Measurements from ENCODE around the gene RNASE12.
"Not testable (repeated sequence)": the region's sequence is repeated elsewhere in the genome, so short reads cannot be mapped to it uniquely, and the experiment has no call there.

RNASE12 gene

DNA sequence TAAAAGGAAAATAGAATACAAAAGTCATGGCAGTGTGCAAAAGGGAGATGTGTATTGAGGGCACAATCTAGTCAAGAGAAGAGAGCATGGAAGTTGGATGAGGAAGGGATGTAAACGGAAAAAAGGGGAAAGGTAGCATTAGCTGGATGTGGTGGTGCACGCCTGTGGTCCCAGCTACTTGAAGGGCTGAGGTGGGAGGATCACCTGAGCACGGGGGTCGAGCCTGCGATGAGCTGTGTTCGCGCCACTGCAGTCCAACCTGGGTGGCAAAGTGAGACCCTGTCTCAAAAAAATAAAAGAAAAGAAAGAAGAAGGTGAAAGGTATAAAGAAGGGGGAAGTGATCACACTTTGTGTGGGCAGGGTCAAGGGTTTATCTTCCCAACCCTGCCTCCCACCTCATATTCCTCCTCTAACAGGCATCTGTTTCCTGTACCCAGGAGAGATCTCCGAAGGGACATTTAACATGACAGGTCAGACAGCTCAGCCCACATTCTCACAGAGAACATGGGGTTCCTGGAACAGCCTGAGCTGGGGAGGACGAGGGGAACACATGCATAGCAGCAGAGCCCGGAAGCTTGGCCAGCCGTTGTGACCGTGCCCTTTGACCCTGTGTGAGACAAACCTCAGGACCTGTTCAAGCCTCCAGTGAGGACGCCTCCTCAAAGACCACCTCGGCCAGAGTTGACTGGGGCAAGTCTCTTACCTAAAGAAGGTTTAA lies 12.2 kb downstream of the RNASE12 start:
- Histone ChIP-seq H3K36me3 (ENCODE audit: insufficient read depth, low read length) (no peaks in the 10 kb centered on the region), H3K79me2 (ENCODE audit: control insufficient read depth, insufficient read depth, low read length, unreplicated experiment) (no peaks in the 10 kb centered on the region), H2AFZ (ENCODE audit: low read length, unreplicated experiment) (no peak overlapping the region), H3K4me1 (ENCODE audit: control insufficient read depth, insufficient read depth, low read length, unreplicated experiment) (no peaks in the 10 kb centered on the region), H3K27ac (ENCODE audit: low read depth, low read length) (no peak overlapping the region), H3K4me3 (ENCODE audit: low read depth, low read length) (no peak overlapping the region), H3K27me3 (ENCODE audit: insufficient read depth, low read length) (peaks cover 25% of the 10 kb centered on the region)

DNA sequence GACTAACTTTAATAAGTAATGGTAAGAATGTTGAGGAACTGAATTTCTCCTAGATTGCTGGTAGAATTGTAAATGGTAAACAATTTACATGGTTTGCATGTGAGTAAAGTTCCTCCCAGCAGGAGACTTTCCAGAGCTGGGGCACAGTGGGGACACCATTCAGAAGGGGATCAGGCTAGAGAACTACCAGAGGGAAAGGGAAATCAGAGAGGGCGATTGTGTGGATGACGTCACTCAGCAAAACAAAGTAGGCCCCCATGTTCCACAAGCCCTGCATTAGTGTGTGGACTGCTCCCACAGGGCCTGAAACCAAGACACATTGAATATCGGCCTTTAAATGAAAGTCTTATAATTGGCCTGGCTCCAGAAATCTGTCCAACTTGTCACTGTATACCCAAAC lies 12.9 kb downstream of the RNASE12 start:
- no peak overlapping the region for H3K27ac ChIP-seq (ENCODE audit: low read depth, low read length)
- H3K4me1 ChIP-seq (ENCODE audit: control insufficient read depth, insufficient read depth, low read length, unreplicated experiment): no peaks in the 10 kb centered on the region
- H3K36me3 ChIP-seq (ENCODE audit: insufficient read depth, low read length): no peaks in the 10 kb centered on the region
- H3K27me3 ChIP-seq (ENCODE audit: insufficient read depth, low read length): peaks cover 24% of the 10 kb centered on the region
- no peaks in the 10 kb centered on the region for H3K79me2 ChIP-seq (ENCODE audit: control insufficient read depth, insufficient read depth, low read length, unreplicated experiment)
- no peak overlapping the region for H3K4me3 ChIP-seq (ENCODE audit: low read depth, low read length)
- no peak overlapping the region for H2AFZ ChIP-seq (ENCODE audit: low read length, unreplicated experiment)

DNA sequence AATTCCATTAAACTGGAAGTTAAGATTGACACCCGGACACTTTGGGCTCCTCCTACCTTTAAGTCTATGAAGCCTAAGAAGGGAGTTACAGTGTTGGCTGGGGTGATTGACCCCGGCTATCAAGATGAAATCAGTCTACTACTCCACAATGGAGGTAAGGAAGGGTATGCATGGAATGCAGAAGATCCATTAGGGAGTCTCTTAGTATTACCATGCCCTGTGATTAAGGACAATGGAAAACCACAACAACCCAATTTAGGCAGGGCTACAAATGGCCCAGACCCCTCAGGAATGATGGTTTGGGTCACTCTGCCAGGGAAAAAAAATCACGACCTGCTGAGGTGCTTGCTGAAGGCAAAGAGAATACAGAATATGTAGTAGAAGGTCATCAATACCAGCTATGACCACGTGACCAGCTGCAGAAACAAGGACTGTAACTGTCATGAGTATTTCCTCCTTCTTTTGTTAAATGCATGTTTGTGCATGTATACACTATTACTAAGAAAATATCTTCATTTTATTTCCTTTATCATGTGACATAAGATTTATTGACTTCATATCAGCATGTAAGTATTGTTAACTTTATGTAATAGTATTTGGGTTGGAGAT lies 18.7 kb downstream of the RNASE12 start:
- H3K27ac ChIP-seq (ENCODE audit: low read depth, low read length); H2AFZ ChIP-seq (ENCODE audit: low read length, unreplicated experiment); H3K4me1 ChIP-seq (ENCODE audit: control insufficient read depth, insufficient read depth, low read length, unreplicated experiment); H3K79me2 ChIP-seq (ENCODE audit: control insufficient read depth, insufficient read depth, low read length, unreplicated experiment); H3K4me3 ChIP-seq (ENCODE audit: low read depth, low read length); H3K36me3 ChIP-seq (ENCODE audit: insufficient read depth, low read length); H3K27me3 ChIP-seq (ENCODE audit: insufficient read depth, low read length): not testable (repeated sequence)

DNA sequence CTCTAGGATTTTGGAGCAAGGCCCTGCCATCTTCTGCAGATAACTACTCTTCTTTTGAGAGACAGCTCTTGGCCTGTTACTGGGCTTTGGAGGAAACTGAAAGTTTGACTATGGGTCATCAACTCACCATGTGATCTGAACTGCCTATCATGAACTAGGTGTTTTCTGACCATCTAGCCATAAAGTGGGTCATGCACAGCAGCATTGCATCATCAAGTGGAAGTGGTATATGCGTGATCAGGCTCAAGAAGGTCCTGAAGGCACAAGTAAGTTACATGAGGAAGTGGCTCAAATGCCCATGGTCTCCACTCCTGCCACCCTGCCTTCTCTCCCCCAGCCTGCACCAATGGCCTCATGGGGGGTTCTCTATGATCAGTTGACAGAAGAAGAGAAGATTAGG lies 20.5 kb downstream of the RNASE12 start:
- not testable (repeated sequence) for H2AFZ ChIP-seq (ENCODE audit: low read length, unreplicated experiment); H3K36me3 ChIP-seq (ENCODE audit: insufficient read depth, low read length); H3K4me3 ChIP-seq (ENCODE audit: low read depth, low read length); H3K4me1 ChIP-seq (ENCODE audit: control insufficient read depth, insufficient read depth, low read length, unreplicated experiment); H3K79me2 ChIP-seq (ENCODE audit: control insufficient read depth, insufficient read depth, low read length, unreplicated experiment); H3K27ac ChIP-seq (ENCODE audit: low read depth, low read length)
- peaks cover 20% of the 10 kb centered on the region for H3K27me3 ChIP-seq (ENCODE audit: insufficient read depth, low read length)

DNA sequence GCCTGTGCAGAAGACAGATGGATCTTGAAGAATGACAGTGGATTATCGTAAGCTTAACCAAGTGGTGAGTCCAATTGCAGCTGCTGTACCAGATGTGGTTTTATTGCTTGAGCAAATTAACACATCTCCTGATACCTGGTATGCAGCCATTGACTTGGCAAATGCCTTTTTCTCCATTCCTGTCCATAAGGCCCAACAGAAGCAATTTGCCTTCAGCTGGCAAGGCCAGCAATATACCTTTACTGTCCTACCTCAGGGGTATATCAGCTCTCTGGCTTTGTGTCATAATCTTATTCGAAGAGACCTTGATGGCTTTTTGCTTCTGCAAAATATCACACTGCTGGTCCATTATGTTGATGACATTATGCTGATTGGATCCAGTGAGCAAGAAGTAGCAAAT lies 21.3 kb downstream of the RNASE12 start:
- peaks cover 23% of the 10 kb centered on the region for H3K27me3 ChIP-seq (ENCODE audit: insufficient read depth, low read length)
- H3K36me3 ChIP-seq (ENCODE audit: insufficient read depth, low read length); H2AFZ ChIP-seq (ENCODE audit: low read length, unreplicated experiment); H3K4me3 ChIP-seq (ENCODE audit: low read depth, low read length); H3K4me1 ChIP-seq (ENCODE audit: control insufficient read depth, insufficient read depth, low read length, unreplicated experiment); H3K27ac ChIP-seq (ENCODE audit: low read depth, low read length); H3K79me2 ChIP-seq (ENCODE audit: control insufficient read depth, insufficient read depth, low read length, unreplicated experiment): not testable (repeated sequence)

DNA sequence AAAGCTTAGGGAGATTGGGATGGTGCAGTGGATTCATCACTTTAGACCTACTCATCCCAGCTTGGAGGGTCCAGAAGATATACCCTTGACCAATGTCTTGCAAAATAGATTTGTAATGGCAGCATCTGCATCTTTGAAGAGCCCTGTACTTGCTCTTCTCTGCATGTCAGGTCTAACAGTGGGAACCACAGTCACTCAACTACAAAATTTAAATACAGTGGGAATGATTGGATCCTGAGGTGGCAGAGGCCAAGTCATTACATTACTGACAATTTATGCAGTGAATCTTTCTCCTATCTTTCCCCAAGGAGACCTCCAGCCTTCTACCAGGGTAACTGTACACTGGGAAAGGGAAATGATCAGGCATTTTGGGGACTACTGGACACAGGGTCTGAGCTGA lies 22.1 kb downstream of the RNASE12 start:
- Histone ChIP-seq H3K27ac (ENCODE audit: low read depth, low read length) (no peak overlapping the region), H3K36me3 (ENCODE audit: insufficient read depth, low read length) (no peaks in the 10 kb centered on the region), H3K4me1 (ENCODE audit: control insufficient read depth, insufficient read depth, low read length, unreplicated experiment) (no peaks in the 10 kb centered on the region), H3K27me3 (ENCODE audit: insufficient read depth, low read length) (peaks cover 30% of the 10 kb centered on the region), H2AFZ (ENCODE audit: low read length, unreplicated experiment) (no peak overlapping the region), H3K79me2 (ENCODE audit: control insufficient read depth, insufficient read depth, low read length, unreplicated experiment) (no peaks in the 10 kb centered on the region), H3K4me3 (ENCODE audit: low read depth, low read length) (no peak overlapping the region)

DNA sequence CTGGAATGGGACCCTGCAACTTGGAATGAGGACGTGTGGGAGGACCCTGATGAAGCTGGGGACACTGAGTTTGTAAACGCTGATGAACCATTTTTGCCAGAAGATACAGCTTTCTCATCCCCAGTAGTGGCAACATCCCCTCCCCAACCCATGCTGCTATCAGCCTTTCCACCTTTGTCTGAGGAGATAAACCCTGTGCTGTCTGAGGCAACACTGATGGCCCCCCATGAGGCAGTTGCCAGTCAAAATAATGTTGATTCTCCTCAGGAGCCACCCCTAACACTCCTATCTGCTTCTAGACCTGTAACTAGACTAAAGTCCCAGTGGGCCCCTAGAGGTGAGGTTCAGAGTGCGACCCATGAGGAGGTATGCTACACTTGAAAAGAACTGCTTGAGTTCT lies 22.8 kb downstream of the RNASE12 start:
- H3K36me3 ChIP-seq (ENCODE audit: insufficient read depth, low read length): no peaks in the 10 kb centered on the region
- no peak overlapping the region for H3K27ac ChIP-seq (ENCODE audit: low read depth, low read length)
- no peak overlapping the region for H3K4me3 ChIP-seq (ENCODE audit: low read depth, low read length)
- H3K4me1 ChIP-seq (ENCODE audit: control insufficient read depth, insufficient read depth, low read length, unreplicated experiment): no peaks in the 10 kb centered on the region
- no peak overlapping the region for H2AFZ ChIP-seq (ENCODE audit: low read length, unreplicated experiment)
- no peaks in the 10 kb centered on the region for H3K79me2 ChIP-seq (ENCODE audit: control insufficient read depth, insufficient read depth, low read length, unreplicated experiment)
- peaks cover 31% of the 10 kb centered on the region for H3K27me3 ChIP-seq (ENCODE audit: insufficient read depth, low read length)

DNA sequence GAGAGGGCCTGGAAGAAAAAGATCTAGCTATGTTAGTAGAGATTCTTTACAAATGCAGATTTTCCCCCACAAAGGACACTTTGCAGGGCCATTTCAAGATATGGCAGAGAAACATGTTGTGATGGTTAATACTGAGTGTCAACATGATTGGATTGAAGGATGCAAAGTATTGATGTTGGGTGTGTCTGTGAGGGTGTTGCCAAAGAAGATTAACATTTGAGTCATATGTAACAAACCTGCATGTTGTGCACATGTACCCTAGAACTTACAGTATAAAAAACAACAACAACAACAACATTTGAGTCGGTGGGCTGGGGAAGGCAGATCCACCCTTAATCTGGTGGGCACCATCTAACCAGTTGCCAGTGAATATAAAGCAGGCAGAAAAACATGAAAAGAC lies 24.0 kb downstream of the RNASE12 start:
- not testable (repeated sequence) for H3K27ac ChIP-seq (ENCODE audit: low read depth, low read length); H3K79me2 ChIP-seq (ENCODE audit: control insufficient read depth, insufficient read depth, low read length, unreplicated experiment); H3K36me3 ChIP-seq (ENCODE audit: insufficient read depth, low read length); H2AFZ ChIP-seq (ENCODE audit: low read length, unreplicated experiment); H3K4me3 ChIP-seq (ENCODE audit: low read depth, low read length); H3K4me1 ChIP-seq (ENCODE audit: control insufficient read depth, insufficient read depth, low read length, unreplicated experiment)
- H3K27me3 ChIP-seq (ENCODE audit: insufficient read depth, low read length): peaks cover 37% of the 10 kb centered on the region

DNA sequence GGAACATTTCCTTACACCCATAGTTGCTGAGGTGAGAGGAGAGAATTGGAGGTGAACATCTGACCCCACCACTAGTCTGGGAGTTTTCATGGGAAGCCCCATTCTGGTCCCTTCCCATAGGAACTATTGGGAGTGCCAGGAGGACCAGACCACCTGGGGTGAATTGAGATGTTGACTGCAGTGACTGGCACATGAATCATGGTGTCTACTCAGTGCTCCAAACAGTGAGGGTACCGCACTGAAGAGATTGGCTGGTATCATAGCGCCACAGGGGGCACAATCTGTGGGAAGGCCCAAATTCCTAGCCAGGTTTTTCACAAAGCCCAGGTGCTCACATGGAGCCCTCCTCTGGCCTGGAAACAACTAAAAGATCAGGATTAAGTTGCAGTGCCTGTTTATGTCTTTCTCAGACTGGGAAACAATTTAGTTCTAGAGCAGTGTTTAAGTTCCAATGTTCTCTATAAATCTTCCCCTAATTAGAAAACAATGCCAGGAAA lies 26.6 kb downstream of the RNASE12 start:
- no peaks in the 10 kb centered on the region for H3K4me1 ChIP-seq (ENCODE audit: control insufficient read depth, insufficient read depth, low read length, unreplicated experiment)
- H3K4me3 ChIP-seq (ENCODE audit: low read depth, low read length): no peak overlapping the region
- H3K36me3 ChIP-seq (ENCODE audit: insufficient read depth, low read length): no peaks in the 10 kb centered on the region
- H3K27ac ChIP-seq (ENCODE audit: low read depth, low read length): no peak overlapping the region
- H3K27me3 ChIP-seq (ENCODE audit: insufficient read depth, low read length): peaks cover 42% of the 10 kb centered on the region
- no peak overlapping the region for H2AFZ ChIP-seq (ENCODE audit: low read length, unreplicated experiment)
- no peaks in the 10 kb centered on the region for H3K79me2 ChIP-seq (ENCODE audit: control insufficient read depth, insufficient read depth, low read length, unreplicated experiment)

DNA sequence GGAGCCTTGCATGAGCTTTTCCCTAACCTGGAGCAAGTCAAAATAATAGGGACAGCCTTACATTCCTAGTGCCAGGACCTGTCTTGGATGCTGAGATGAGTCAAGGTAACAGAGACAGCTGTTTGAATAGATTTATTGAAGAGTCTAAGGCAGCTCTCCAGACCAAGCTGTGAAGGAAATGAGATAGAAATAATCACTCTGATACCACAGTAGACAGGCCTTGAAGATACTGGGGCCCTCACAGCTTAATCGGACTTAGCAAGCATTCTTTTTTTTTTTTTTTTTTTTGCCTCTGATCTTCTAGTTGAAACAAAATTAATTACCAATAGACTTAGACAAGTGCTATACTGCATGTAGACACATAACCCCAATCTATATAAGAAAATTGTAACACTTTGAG lies 27.2 kb downstream of the RNASE12 start:
- Histone ChIP-seq H3K36me3 (ENCODE audit: insufficient read depth, low read length) (no peaks in the 10 kb centered on the region), H3K27me3 (ENCODE audit: insufficient read depth, low read length) (peaks cover 42% of the 10 kb centered on the region), H2AFZ (ENCODE audit: low read length, unreplicated experiment) (no peak overlapping the region), H3K79me2 (ENCODE audit: control insufficient read depth, insufficient read depth, low read length, unreplicated experiment) (no peaks in the 10 kb centered on the region), H3K4me1 (ENCODE audit: control insufficient read depth, insufficient read depth, low read length, unreplicated experiment) (no peaks in the 10 kb centered on the region), H3K27ac (ENCODE audit: low read depth, low read length) (no peak overlapping the region), H3K4me3 (ENCODE audit: low read depth, low read length) (no peak overlapping the region)

DNA sequence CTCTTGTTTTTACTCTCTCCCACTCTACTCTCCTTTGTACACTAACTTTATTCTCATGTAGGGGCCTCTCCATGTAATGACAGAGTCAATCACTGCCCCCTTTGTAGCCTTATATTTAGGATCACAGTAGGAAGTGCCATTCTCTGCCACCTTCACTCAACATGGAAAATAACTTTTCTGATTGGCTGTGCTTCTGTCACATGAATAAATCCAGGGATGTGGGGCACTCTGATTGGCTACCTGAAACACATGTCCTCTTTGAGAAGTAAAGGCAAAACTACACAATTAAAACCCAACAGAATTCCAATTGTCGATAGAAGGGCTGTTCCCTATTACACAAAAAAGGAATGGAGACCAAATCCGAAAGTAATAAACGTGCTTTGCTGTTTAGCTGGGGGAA lies 30.2 kb downstream of the RNASE12 start, which contains the start of gene RNASE9:
Gene RNASE9 (minus strand): TSS at position 87 of the 400 bp plus-strand sequence.
- no peak within 1 kb of the TSS for H2AFZ ChIP-seq (ENCODE audit: low read length, unreplicated experiment)
- H3K79me2 ChIP-seq (ENCODE audit: control insufficient read depth, insufficient read depth, low read length, unreplicated experiment): no peaks in the 10 kb centered on the region
- H3K4me1 ChIP-seq (ENCODE audit: control insufficient read depth, insufficient read depth, low read length, unreplicated experiment): no peaks in the 10 kb centered on the region
- H3K27ac ChIP-seq (ENCODE audit: low read depth, low read length): no peak within 1 kb of the TSS
- H3K4me3 ChIP-seq (ENCODE audit: low read depth, low read length): no peak within 1 kb of the TSS
- no peaks in the 10 kb centered on the region for H3K36me3 ChIP-seq (ENCODE audit: insufficient read depth, low read length)
- peaks cover 35% of the 10 kb centered on the region for H3K27me3 ChIP-seq (ENCODE audit: insufficient read depth, low read length)

Measured in ACC112 (cell line).